IMR-90 (cell line): ENCODE results near the gene FRMD4B. TPM values are rescaled to one million over a fixed set of nuclear protein-coding genes. Genes with fewer than 3 reads are reported as not detected.

Source experiments
- ATAC-seq: fragments of 200-7000 bp; cut with Tn5 transposase; 2 replicates; pipeline ENCODE4 v1.9.1; 2020; ENCODE audit warnings: low read depth, mild to moderate bottlenecking, moderate library complexity
- BruUV-seq: library from RNA; stranded (reverse); fragments of 400-500 nt; replicated peaks from 2 replicates; lab custom pipeline; 2021; lab: Mats Ljungman, UMichigan
- CTCF ChIA-PET: fragments of 300-600 bp; formaldehyde crosslinking; extraction: SDS; loops from one replicate; lab custom pipeline; 2021; ENCODE audit warnings: antibody characterized with exemption; lab: Yijun Ruan, JAX
- POLR2A ChIA-PET: fragments of 300-600 bp; sonication (Branson Sonifier 250); formaldehyde crosslinking; loops from one replicate; lab custom pipeline; 2022; ENCODE audit warnings: antibody characterized with exemption; ENCODE audit not compliant: unreplicated experiment; lab: Charles Lee
- DNase-seq: peaks from one replicate; pipeline ENCODE4 v3.0.0; 2013
- H2AFZ ChIP-seq: replicated peaks from 2 replicates; pipeline ENCODE3; 2013; ENCODE audit warnings: low read length, mild to moderate bottlenecking; ENCODE audit not compliant: poor library complexity
- H2AK5ac ChIP-seq: 2 replicates; pipeline ENCODE4 v1.6.1; 2013; ENCODE audit warnings: low read depth, low read length, inconsistent platforms
- H2AK9ac ChIP-seq: replicated peaks from 2 replicates; pipeline ENCODE3; 2013; ENCODE audit warnings: mild to moderate bottlenecking, low read depth, low read length, moderate library complexity; ENCODE audit not compliant: poor library complexity
- H2BK120ac ChIP-seq: 2 replicates; pipeline ENCODE4 v1.6.1; 2013; ENCODE audit warnings: low read depth, low read length, inconsistent platforms
- H2BK15ac ChIP-seq: 3 replicates; pipeline ENCODE4 v1.6.1; 2013; ENCODE audit warnings: low read depth, low read length, inconsistent platforms
- H2BK20ac ChIP-seq: 2 replicates; pipeline ENCODE4 v1.6.1; 2013; ENCODE audit warnings: low read depth, mild to moderate bottlenecking, inconsistent platforms, low read length, moderate library complexity
- H2BK5ac ChIP-seq: 2 replicates; pipeline ENCODE4 v1.6.1; 2013; ENCODE audit warnings: mild to moderate bottlenecking, low read depth, low read length, inconsistent platforms; ENCODE audit not compliant: poor library complexity, severe bottlenecking
- H3K14ac ChIP-seq: replicated peaks from 2 replicates; pipeline ENCODE4 v1.6.1; 2013; ENCODE audit warnings: low read depth, low read length, inconsistent platforms
- H3K18ac ChIP-seq: 2 replicates; pipeline ENCODE4 v1.6.1; 2013; ENCODE audit warnings: low read depth, low read length, control low read depth
- H3K23ac ChIP-seq: 2 replicates; pipeline ENCODE4 v1.6.1; 2013; ENCODE audit warnings: low read depth, low read length, inconsistent platforms
- H3K27ac ChIP-seq: 2 replicates; pipeline ENCODE4 v1.5.1; 2013; ENCODE audit warnings: mild to moderate bottlenecking, control low read depth, low read length; ENCODE audit not compliant: insufficient read depth
- H3K27me3 ChIP-seq: 2 replicates; pipeline ENCODE4 v1.6.1; 2013; ENCODE audit warnings: low read length; ENCODE audit not compliant: control insufficient read depth, insufficient read depth
- H3K36me3 ChIP-seq: 2 replicates; pipeline ENCODE4 v1.6.1; 2013; ENCODE audit warnings: low read length, mixed read lengths; ENCODE audit not compliant: control insufficient read depth, insufficient read depth
- H3K4ac ChIP-seq: 2 replicates; pipeline ENCODE4 v1.6.1; 2013; ENCODE audit warnings: low read depth, low read length, inconsistent platforms
- H3K4me1 ChIP-seq: 2 replicates; pipeline ENCODE4 v1.6.1; 2013; ENCODE audit warnings: low read length, mixed read lengths; ENCODE audit not compliant: control insufficient read depth, insufficient read depth
- H3K4me2 ChIP-seq: 2 replicates; pipeline ENCODE4 v1.6.1; 2013; ENCODE audit warnings: low read depth, mild to moderate bottlenecking, control low read depth, low read length, moderate library complexity
- H3K4me3 ChIP-seq: 2 replicates; pipeline ENCODE4 v1.5.1; 2013; ENCODE audit warnings: low read depth, mild to moderate bottlenecking, control low read depth, low read length, moderate library complexity; ENCODE audit not compliant: insufficient read depth
- H3K56ac ChIP-seq: 2 replicates; pipeline ENCODE4 v1.6.1; 2013; ENCODE audit warnings: low read length, inconsistent platforms; ENCODE audit not compliant: insufficient read depth; ENCODE audit errors: extremely low read depth
- H3K79me1 ChIP-seq, 2 experiments: 2 replicates each; pipeline ENCODE4 v1.6.1; 2013; ENCODE audit warnings: low read length in 2 of 2, inconsistent platforms in 1 of 2, low read depth in 1 of 2
- H3K9ac ChIP-seq: 2 replicates; pipeline ENCODE4 v1.6.1; 2013; ENCODE audit warnings: low read depth, low read length, control low read depth
- H3K9me1 ChIP-seq: 2 replicates; pipeline ENCODE4 v1.6.1; 2013; ENCODE audit warnings: low read length, inconsistent platforms; ENCODE audit not compliant: insufficient read depth
- H3K9me3 ChIP-seq: 2 replicates; pipeline ENCODE4 v1.6.1; 2013; ENCODE audit warnings: low read length; ENCODE audit not compliant: control insufficient read depth, insufficient read depth
- H4K20me1 ChIP-seq: 2 replicates; pipeline ENCODE4 v1.6.1; 2013; ENCODE audit warnings: low read length, inconsistent platforms; ENCODE audit not compliant: insufficient read depth
- H4K5ac ChIP-seq: 2 replicates; pipeline ENCODE4 v1.6.1; 2013; ENCODE audit warnings: mild to moderate bottlenecking, low read depth, low read length, control low read depth
- H4K8ac ChIP-seq, 2 experiments: 2 replicates each; pipeline ENCODE4 v1.6.1; 2013; ENCODE audit warnings: low read depth in 2 of 2, low read length in 2 of 2, control low read depth in 1 of 2, inconsistent platforms in 1 of 2
- H4K91ac ChIP-seq: 2 replicates; pipeline ENCODE4 v1.6.1; 2013; ENCODE audit warnings: low read depth, low read length, inconsistent platforms; ENCODE audit not compliant: insufficient read depth
- MAZ ChIP-seq: IDR thresholded peaks from 2 replicates; pipeline ENCODE4 v1.6.1; 2012; ENCODE audit warnings: low read depth, mild to moderate bottlenecking, low read length, improper control_type of control experiment, moderate library complexity, borderline replicate concordance
- RFX5 ChIP-seq: IDR thresholded peaks from 2 replicates; pipeline ENCODE4 v1.8.0; 2012; ENCODE audit warnings: low read depth, mild to moderate bottlenecking, low read length, moderate library complexity
- dilution Hi-C: fragments of 300-500 bp; cut with HindIII; formaldehyde crosslinking; loops from one replicate; pipeline ENCODE4 v1.14.3; 2018; ENCODE audit warnings: low sequenced_read_pairs; ENCODE audit not compliant: unreplicated experiment
- in situ Hi-C: fragments of 300-500 bp; cut with MboI; formaldehyde crosslinking; loops from 3 replicates; pipeline ENCODE4 v1.14.3; 2019; ENCODE audit warnings: low sequenced_read_pairs, inconsistent platforms, mixed read lengths
- intact Hi-C: fragments of 100-400 bp; cut with micrococcal nuclease; formaldehyde crosslinking; loops from 2 replicates; pipeline ENCODE4 v1.10.0; 2022
- polyA plus RNA-seq, 3 experiments: library from polyadenylated mRNA; depleted of rRNA; stranded (reverse); fragments of >200 nt; gene quantifications; 2 replicates each; pipeline ENCODE4 v1.2.3, GENCODE V29; 2012; ENCODE audit warnings: low replicate concordance in 1 of 3
- total RNA-seq: library from RNA; depleted of rRNA; stranded (reverse); fragments of >200 nt; gene quantifications from 2 replicates; pipeline ENCODE4 v1.2.3, GENCODE V29; 2012

FRMD4B gene
- total and polyA plus RNA-seq, 2 of the 4 experiments (the other 2 are of a cell fraction): 0.14 to 0.36 TPM

- Histone ChIP-seq H3K18ac (no peak overlapping the region), H3K23ac (no peak overlapping the region), H3K27ac (no peak overlapping the region), H2BK15ac (no peak overlapping the region), H2BK20ac (no peak overlapping the region), H3K56ac (no peak overlapping the region), H2AK9ac (no peak overlapping the region), H3K4me3 (no peak overlapping the region), H2BK5ac (no peak overlapping the region), H3K36me3 (no peaks in the 10 kb centered on the region), H3K79me1 (no peaks in the 10 kb centered on the region), H4K91ac (no peak overlapping the region), H2AFZ (no peak overlapping the region), H2AK5ac (no peak overlapping the region), H2BK120ac (no peak overlapping the region), H4K8ac (no peak overlapping the region), H3K14ac (no peak overlapping the region), H3K9me1 (no peaks in the 10 kb centered on the region), H4K20me1 (no peaks in the 10 kb centered on the region), H3K4me2 (no peak overlapping the region), H4K5ac (no peak overlapping the region), H3K4me1 (no peaks in the 10 kb centered on the region), H3K4ac (no peak overlapping the region), H3K27me3 (no peaks in the 10 kb centered on the region), H3K9me3 (no peaks in the 10 kb centered on the region), H3K9ac (no peak overlapping the region)
- ChIA-PET CTCF (no interaction called here), POLR2A (no interaction called here)
- intact Hi-C loops (no loop called here), in situ Hi-C loops (no loop called here), dilution Hi-C loops (no loop called here)
- no peak for TF ChIP-seq MAZ
- no peak for TF ChIP-seq RFX5
- no TSS peak for BruUV-seq
- ATAC-seq (no peak), DNase-seq (no peak)
Measured at GRCh38 chr3:69342074-69342473, 43.8 kb downstream of the FRMD4B start.
